ENCODE measurements around the gene ASB1.
"Not testable (repeated sequence)": the region's sequence is repeated elsewhere in the genome, so short reads cannot be mapped to it uniquely, and the experiment has no call there.

The ASB1 gene

GRCh38 chr2:238440331-238440730 lies 13.6 kb downstream of the ASB1 start:
- H2BK12ac ChIP-seq (ENCODE audit: low read length): no peak overlapping the region
- no peak overlapping the region for H2BK15ac ChIP-seq (ENCODE audit: low read length)
- no peaks in the 10 kb centered on the region for H3K9me3 ChIP-seq (replicated peaks in 1 of 2; ENCODE audit: control insufficient read depth in 2 of 2, insufficient read depth in 1 of 2, low read depth in 1 of 2, low read length in 2 of 2)
- no CpG with 5 or more reads among the region's 4 CpGs for WGBS, 2 donors (ENCODE audit: extremely low coverage in 2 of 2, insufficient read length in 2 of 2, insufficient replicate concordance in 1 of 2)
- no peak overlapping the region for H2BK120ac ChIP-seq (ENCODE audit: low read depth, low read length)
- no peak overlapping the region for H3K4ac ChIP-seq (ENCODE audit: low read length)
- peaks cover 18 to 82% of the 10 kb centered on the region in 2 donors for H3K36me3 ChIP-seq (replicated peaks in 1 of 2; ENCODE audit: control insufficient read depth in 2 of 2, insufficient read depth in 2 of 2, low read length in 2 of 2)
- DNase-seq (ENCODE audit: low spot score): no peak
- H3K27ac ChIP-seq (replicated peaks; ENCODE audit: low read length): no peak overlapping the region
- H3K9ac ChIP-seq (ENCODE audit: low read depth, low read length, poor library complexity): no peak overlapping the region
- no peak overlapping the region for H4K8ac ChIP-seq (ENCODE audit: low read depth, low read length)
- no peak overlapping the region for H3K4me3 ChIP-seq (ENCODE audit: low read length in 2 of 2)
- H3K18ac ChIP-seq (ENCODE audit: low read length): no peak overlapping the region
- H2AK5ac ChIP-seq (ENCODE audit: low read depth, low read length): no peak overlapping the region
- no peak overlapping the region for H4K91ac ChIP-seq (ENCODE audit: low read depth, low read length, poor library complexity)
- no peak overlapping the region for H3K23ac ChIP-seq (ENCODE audit: low read depth, low read length, poor library complexity)
- peaks cover 0 to 7% of the 10 kb centered on the region in 2 donors for H3K4me1 ChIP-seq (ENCODE audit: control insufficient read depth in 2 of 2, insufficient read depth in 1 of 2, low read depth in 1 of 2, low read length in 2 of 2)
- H3K14ac ChIP-seq (ENCODE audit: low read length): no peak overlapping the region
- H3K4me2 ChIP-seq (ENCODE audit: insufficient read depth, low read length, poor library complexity, severe bottlenecking): no peak overlapping the region
- no peak overlapping the region for H2AFZ ChIP-seq (ENCODE audit: low read length)
- H3K27me3 ChIP-seq (ENCODE audit: control insufficient read depth in 3 of 3, insufficient read depth in 3 of 3, low read depth in 1 of 3, low read length in 3 of 3): no peaks in the 10 kb centered on the region
- no peak overlapping the region for H2BK5ac ChIP-seq (ENCODE audit: low read length)
- peaks cover 3% of the 10 kb centered on the region for H3K79me1 ChIP-seq (ENCODE audit: low read depth, low read length)

DNA sequence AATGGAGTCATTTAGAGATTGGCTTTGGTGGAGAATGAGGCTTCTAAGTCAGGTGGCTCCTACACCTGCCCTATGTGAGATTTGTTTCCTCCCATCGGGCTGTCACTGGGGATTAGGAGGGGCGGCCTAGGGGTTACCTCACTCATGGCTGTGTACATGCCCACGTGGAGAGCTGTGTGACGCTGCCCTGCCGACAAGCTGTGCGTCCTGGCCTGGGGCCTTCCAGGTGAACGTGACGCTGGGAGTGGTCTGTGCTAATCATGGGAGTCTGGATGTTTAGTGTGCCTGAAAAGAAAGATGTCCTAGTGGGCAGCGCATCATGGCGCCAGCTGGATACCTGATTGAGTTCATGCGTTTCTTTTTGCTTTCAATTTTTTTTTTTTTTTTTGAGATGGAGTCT lies 14.0 kb downstream of the ASB1 start:
- no peak overlapping the region for H4K91ac ChIP-seq (ENCODE audit: low read depth, low read length, poor library complexity)
- no peak overlapping the region for H2AK5ac ChIP-seq (ENCODE audit: low read depth, low read length)
- no peak overlapping the region for H2BK5ac ChIP-seq (ENCODE audit: low read length)
- H3K18ac ChIP-seq (ENCODE audit: low read length): peak overlapping the region; percentile 38
- H3K23ac ChIP-seq (ENCODE audit: low read depth, low read length, poor library complexity): no peak overlapping the region
- no peak overlapping the region for H3K9ac ChIP-seq (ENCODE audit: low read depth, low read length, poor library complexity)
- no peaks in the 10 kb centered on the region for H3K27me3 ChIP-seq (ENCODE audit: control insufficient read depth in 3 of 3, insufficient read depth in 3 of 3, low read depth in 1 of 3, low read length in 3 of 3)
- H3K4ac ChIP-seq (ENCODE audit: low read length): no peak overlapping the region
- no peak overlapping the region for H2BK120ac ChIP-seq (ENCODE audit: low read depth, low read length)
- H2AFZ ChIP-seq (ENCODE audit: low read length): no peak overlapping the region
- H2BK12ac ChIP-seq (ENCODE audit: low read length): no peak overlapping the region
- H4K8ac ChIP-seq (ENCODE audit: low read depth, low read length): peak overlapping the region; percentile 17
- H3K4me2 ChIP-seq (ENCODE audit: insufficient read depth, low read length, poor library complexity, severe bottlenecking): no peak overlapping the region
- DNase-seq (ENCODE audit: low spot score): no peak
- H3K9me3 ChIP-seq (replicated peaks in 1 of 2; ENCODE audit: control insufficient read depth in 2 of 2, insufficient read depth in 1 of 2, low read depth in 1 of 2, low read length in 2 of 2): no peaks in the 10 kb centered on the region
- no peak overlapping the region for H2BK15ac ChIP-seq (ENCODE audit: low read length)
- peaks cover 3% of the 10 kb centered on the region for H3K79me1 ChIP-seq (ENCODE audit: low read depth, low read length)
- H3K4me3 ChIP-seq (ENCODE audit: low read length in 2 of 2): no peak overlapping the region
- peak overlapping the region; percentile 71 for H3K14ac ChIP-seq (ENCODE audit: low read length)
- no peak overlapping the region for H3K27ac ChIP-seq (replicated peaks; ENCODE audit: low read length)
- no CpG with 5 or more reads among the region's 11 CpGs for whole genome bisulfite sequencing, 2 donors (ENCODE audit: extremely low coverage in 2 of 2, insufficient read length in 2 of 2, insufficient replicate concordance in 1 of 2)
- H3K4me1 ChIP-seq (ENCODE audit: control insufficient read depth in 2 of 2, insufficient read depth in 1 of 2, low read depth in 1 of 2, low read length in 2 of 2): peaks cover 0 to 7% of the 10 kb centered on the region in 2 donors
- H3K36me3 ChIP-seq (replicated peaks in 1 of 2; ENCODE audit: control insufficient read depth in 2 of 2, insufficient read depth in 2 of 2, low read length in 2 of 2): peaks cover 19 to 82% of the 10 kb centered on the region in 2 donors

DNA sequence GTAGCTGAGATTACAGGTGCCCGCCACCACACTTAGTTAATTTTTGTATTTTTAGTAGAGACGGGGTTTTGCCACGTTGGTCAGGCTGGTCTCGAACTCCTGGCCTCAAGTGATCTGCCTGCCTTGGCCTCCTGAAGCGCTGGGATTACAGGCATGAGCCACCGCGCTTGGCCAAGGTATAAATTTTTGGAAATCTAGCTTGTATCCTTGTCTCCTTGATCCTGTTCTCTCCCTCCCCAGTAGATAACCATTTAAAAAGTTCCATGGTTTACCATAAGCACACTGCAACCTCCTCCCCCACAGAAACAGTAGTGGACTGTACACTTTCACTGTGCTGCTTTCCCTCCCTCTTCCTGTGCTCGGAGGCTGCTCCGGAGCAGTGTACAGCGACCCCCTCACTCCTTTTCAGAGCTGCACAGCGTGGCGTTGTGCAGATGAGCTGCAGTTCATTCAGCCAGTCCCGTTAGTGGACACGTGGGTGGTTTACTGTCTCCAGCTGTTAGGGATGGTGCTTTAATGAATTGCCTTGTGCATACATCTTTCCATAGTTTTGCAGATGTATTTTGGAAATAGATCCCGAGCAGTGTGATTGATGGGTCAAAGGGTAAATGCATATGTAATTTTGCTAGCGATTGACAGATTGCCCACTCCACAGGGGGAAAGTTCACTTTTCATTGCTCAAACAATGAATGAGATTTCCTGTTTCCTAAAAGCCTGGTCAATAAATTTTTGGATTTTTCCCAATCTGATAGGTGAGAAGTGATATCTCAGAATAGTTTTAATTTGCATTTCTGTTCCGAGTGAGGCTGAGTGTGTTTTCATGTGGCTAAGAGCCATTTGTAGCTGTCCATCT lies 14.8 kb downstream of the ASB1 start:
- H2AK5ac ChIP-seq (ENCODE audit: low read depth, low read length): no peak overlapping the region
- no peak for DNase-seq (ENCODE audit: low spot score)
- H3K4ac ChIP-seq (ENCODE audit: low read length): no peak overlapping the region
- no peak overlapping the region for H3K23ac ChIP-seq (ENCODE audit: low read depth, low read length, poor library complexity)
- H2BK15ac ChIP-seq (ENCODE audit: low read length): no peak overlapping the region
- H4K8ac ChIP-seq (ENCODE audit: low read depth, low read length): no peak overlapping the region
- no peak overlapping the region for H2AFZ ChIP-seq (ENCODE audit: low read length)
- H4K91ac ChIP-seq (ENCODE audit: low read depth, low read length, poor library complexity): no peak overlapping the region
- peaks cover 24 to 82% of the 10 kb centered on the region in 2 donors for H3K36me3 ChIP-seq (replicated peaks in 1 of 2; ENCODE audit: control insufficient read depth in 2 of 2, insufficient read depth in 2 of 2, low read length in 2 of 2)
- no peaks in the 10 kb centered on the region for H3K27me3 ChIP-seq (ENCODE audit: control insufficient read depth in 3 of 3, insufficient read depth in 3 of 3, low read depth in 1 of 3, low read length in 3 of 3)
- no peak overlapping the region for H2BK120ac ChIP-seq (ENCODE audit: low read depth, low read length)
- WGBS, 2 donors (ENCODE audit: extremely low coverage in 2 of 2, insufficient read length in 2 of 2, insufficient replicate concordance in 1 of 2): no CpG with 5 or more reads among the region's 17 CpGs
- H3K9ac ChIP-seq (ENCODE audit: low read depth, low read length, poor library complexity): no peak overlapping the region
- no peaks in the 10 kb centered on the region for H3K9me3 ChIP-seq (replicated peaks in 1 of 2; ENCODE audit: control insufficient read depth in 2 of 2, insufficient read depth in 1 of 2, low read depth in 1 of 2, low read length in 2 of 2)
- H2BK12ac ChIP-seq (ENCODE audit: low read length): no peak overlapping the region
- no peak overlapping the region for H3K18ac ChIP-seq (ENCODE audit: low read length)
- H2BK5ac ChIP-seq (ENCODE audit: low read length): no peak overlapping the region
- H3K4me3 ChIP-seq (ENCODE audit: low read length in 2 of 2): no peak overlapping the region
- H3K14ac ChIP-seq (ENCODE audit: low read length): no peak overlapping the region
- H3K4me2 ChIP-seq (ENCODE audit: insufficient read depth, low read length, poor library complexity, severe bottlenecking): no peak overlapping the region
- H3K27ac ChIP-seq (replicated peaks; ENCODE audit: low read length): no peak overlapping the region
- peaks cover 3% of the 10 kb centered on the region for H3K79me1 ChIP-seq (ENCODE audit: low read depth, low read length)
- peaks cover 0 to 7% of the 10 kb centered on the region in 2 donors for H3K4me1 ChIP-seq (ENCODE audit: control insufficient read depth in 2 of 2, insufficient read depth in 1 of 2, low read depth in 1 of 2, low read length in 2 of 2)

DNA sequence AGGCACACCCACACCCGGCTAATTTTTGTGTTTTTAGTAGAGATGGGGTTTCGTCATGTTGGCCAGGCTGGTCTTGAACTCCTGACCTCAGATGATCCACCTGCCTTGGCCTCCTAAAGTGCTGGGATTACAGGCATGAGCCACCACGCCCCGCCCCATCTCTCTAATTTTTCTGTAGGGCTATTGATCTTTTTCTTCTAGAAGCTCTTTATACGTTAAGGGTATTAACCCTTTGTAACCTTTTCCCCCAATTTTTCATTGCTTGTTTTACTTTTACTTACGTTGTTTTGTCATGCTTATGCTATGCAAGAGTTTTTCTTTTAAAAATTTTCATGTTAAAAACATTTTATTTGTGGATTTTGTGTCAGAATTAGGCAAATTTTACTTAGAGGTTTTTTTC lies 15.5 kb downstream of the ASB1 start:
- H3K4me3 ChIP-seq (ENCODE audit: low read length in 2 of 2); H2BK5ac ChIP-seq (ENCODE audit: low read length); H3K9me3 ChIP-seq (replicated peaks in 1 of 2; ENCODE audit: control insufficient read depth in 2 of 2, insufficient read depth in 1 of 2, low read depth in 1 of 2, low read length in 2 of 2); H3K4me2 ChIP-seq (ENCODE audit: insufficient read depth, low read length, poor library complexity, severe bottlenecking); H3K9ac ChIP-seq (ENCODE audit: low read depth, low read length, poor library complexity); H2AK5ac ChIP-seq (ENCODE audit: low read depth, low read length); DNase-seq (ENCODE audit: low spot score); H3K18ac ChIP-seq (ENCODE audit: low read length); H3K27me3 ChIP-seq (ENCODE audit: control insufficient read depth in 3 of 3, insufficient read depth in 3 of 3, low read depth in 1 of 3, low read length in 3 of 3); H3K79me1 ChIP-seq (ENCODE audit: low read depth, low read length); H2BK12ac ChIP-seq (ENCODE audit: low read length); H4K8ac ChIP-seq (ENCODE audit: low read depth, low read length); H3K4ac ChIP-seq (ENCODE audit: low read length); H3K4me1 ChIP-seq (ENCODE audit: control insufficient read depth in 2 of 2, insufficient read depth in 1 of 2, low read depth in 1 of 2, low read length in 2 of 2); H4K91ac ChIP-seq (ENCODE audit: low read depth, low read length, poor library complexity); H3K14ac ChIP-seq (ENCODE audit: low read length); H2AFZ ChIP-seq (ENCODE audit: low read length); H2BK15ac ChIP-seq (ENCODE audit: low read length); H2BK120ac ChIP-seq (ENCODE audit: low read depth, low read length); H3K27ac ChIP-seq (replicated peaks; ENCODE audit: low read length); H3K23ac ChIP-seq (ENCODE audit: low read depth, low read length, poor library complexity): not testable (repeated sequence)
- no CpG with 5 or more reads among the region's 6 CpGs for WGBS, 2 donors (ENCODE audit: extremely low coverage in 2 of 2, insufficient read length in 2 of 2, insufficient replicate concordance in 1 of 2)
- H3K36me3 ChIP-seq (replicated peaks in 1 of 2; ENCODE audit: control insufficient read depth in 2 of 2, insufficient read depth in 2 of 2, low read length in 2 of 2): peaks cover 29 to 83% of the 10 kb centered on the region in 2 donors
